NCI-H69 (cell line): ENCODE results near the gene OR8K1.

Experiments used
- DNase-seq: peaks from one replicate; lab custom pipeline; 2025; lab: John Stamatoyannopoulos, UW

Gene OR8K1

GRCh38 chr11:56345739-56346138 is at the start of gene OR8K1:
OR8K1 (plus strand) TSS chr11:56346039; CDS start chr11:56346039, 0 bp downstream.
- no peak for DNase-seq

- DNase-seq: no peak
Measured at GRCh38 chr11:56296898-56297297, 48.9 kb upstream of the OR8K1 start.

DNA sequence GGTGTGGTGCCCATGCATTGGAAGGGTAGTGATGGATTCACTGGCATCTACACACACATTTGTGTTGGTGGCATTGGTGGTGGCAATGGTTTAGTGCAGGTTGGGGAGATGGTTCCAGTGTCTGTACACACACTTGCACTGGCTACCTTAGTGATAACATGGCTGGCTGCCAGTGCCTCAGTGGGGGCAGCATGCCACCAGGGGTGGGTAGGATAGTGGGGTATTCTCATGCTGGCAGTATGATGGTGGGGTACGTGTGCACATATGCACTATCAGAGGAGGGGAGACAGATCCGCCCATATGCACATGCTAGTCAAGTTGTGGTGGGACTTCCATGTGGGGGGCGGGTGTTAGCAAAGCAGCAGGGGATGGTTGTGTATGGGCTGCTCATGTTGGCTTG is 38.0 kb upstream of the OR8K1 start:
- DNase-seq: no peak

DNA sequence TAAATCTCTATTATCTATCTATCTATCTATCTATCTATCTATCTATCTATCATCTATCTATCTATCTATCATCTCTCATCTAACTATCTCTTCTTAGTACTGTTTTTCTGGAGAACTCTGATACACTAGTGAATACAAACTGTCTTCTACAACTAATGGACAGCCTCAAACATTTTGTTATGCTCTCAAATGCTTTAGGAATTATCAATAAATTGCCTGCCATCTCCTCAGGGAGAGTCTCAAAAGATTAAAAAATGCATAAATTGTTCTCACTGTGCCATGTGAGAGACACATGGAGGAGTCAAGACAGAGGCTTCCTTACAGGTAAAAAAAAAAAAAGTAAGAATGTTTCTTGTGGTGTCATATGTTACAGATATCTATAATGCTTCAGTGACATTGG is 31.0 kb upstream of the OR8K1 start, which contains the start of gene OR8K3:
OR8K3 (plus strand) TSS at position 301 of the 400 bp plus-strand sequence. CDS start 3,163 bp downstream, outside the sequence.
- DNase-seq: no peak

DNA sequence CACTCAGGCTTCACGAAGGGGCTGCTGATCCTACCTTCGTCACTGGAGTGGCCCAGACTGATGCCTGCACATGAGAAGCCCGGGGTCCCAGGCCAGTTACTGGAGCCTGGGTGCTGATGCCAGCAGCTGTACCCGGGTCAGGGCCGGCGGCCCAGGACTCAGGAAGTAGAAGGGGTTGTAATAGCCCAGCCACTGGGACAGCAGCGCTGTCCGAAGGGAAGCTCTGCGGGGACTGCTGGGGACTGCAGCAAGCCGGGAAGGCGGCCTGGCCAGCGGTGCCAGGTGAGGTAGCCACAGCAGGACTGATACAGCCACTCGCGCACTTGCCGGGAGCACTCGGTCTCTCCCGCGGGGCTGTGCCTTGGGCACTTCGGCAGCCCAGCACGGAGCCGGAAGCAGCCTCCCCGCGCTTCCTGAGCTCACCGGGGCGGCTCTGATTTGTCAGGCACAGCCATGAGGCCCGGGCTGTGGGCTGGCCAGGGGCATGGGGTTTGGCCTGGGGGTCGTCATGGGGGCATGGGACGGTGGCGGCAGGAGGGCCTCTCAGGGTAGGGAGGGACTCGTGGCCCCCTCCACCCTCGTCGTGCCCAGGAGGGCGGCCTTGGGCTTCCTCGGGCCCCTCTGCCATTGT is 13.9 kb upstream of the OR8K1 start:
- DNase-seq: no peak

- no peak for DNase-seq
Measured at GRCh38 chr11:56333156-56333555, 12.7 kb upstream of the OR8K1 start.

DNA sequence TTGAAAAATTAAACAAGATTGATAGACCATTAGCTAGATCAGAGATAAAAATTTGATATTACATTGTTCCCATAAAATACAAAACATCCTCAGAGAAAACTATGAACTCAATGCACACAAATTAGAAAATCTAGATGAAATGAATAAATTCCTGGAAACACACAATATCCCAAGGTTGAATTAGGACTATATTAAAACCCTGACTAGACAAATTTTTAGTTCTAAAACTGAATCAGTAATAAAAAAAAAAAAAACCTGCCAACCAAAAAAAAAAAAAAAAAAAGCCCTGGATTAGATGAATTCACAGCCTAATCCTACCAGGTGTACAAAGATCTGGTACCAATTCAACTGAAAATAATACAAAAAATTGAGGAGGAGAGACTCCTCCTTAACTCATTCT is 5.5 kb upstream of the OR8K1 start:
- no peak for DNase-seq

GRCh38 chr11:56353991-56354390 is 8.2 kb downstream of the OR8K1 start, which contains the start of gene OR8J1:
OR8J1 (plus strand) TSS chr11:56354291; CDS start chr11:56360247, 5,956 bp downstream.
- no peak for DNase-seq

DNA sequence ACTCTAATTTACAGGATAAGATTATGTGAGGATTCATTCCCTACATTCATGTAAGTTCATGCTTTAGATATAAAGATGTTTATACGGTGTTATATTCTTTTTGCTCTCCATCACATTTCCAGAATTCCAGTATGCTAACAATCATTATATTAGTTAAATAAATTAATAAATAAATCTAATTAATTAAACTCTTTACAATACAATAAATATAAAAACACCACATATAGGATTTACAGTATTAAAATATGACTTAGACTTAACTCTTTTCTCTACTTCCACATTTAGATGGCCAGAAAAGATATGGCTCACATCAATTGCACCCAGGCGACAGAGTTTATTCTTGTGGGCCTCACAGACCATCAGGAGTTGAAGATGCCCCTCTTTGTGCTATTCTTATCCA is 29.5 kb downstream of the OR8K1 start, which contains the start of gene OR8U1:
OR8U1 (plus strand) TSS at position 301 of the 400 bp plus-strand sequence; CDS start at position 301, 0 bp downstream.
- no peak for DNase-seq

GRCh38 chr11:56380120-56380519 is 34.3 kb downstream of the OR8K1 start:
- DNase-seq: no peak

DNA sequence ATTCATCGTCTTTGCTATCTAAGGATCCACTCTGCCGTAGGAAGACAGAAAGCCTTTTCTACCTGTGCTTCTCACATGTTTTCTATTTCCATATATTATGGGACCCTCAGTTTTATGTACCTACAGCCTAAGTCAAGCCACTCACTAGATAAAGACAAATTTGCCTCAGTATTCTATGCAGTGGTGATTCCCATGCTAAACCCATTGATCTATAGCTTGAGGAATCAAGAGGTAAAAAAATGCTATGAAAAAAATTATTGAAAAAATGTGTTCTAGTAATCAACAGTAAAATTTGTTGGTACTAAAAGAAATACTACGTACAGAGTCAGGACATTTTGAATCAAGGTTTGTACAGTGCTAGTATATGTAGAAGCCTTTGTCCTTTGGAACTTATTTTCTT is 48.5 kb downstream of the OR8K1 start:
- DNase-seq: no peak

DNA sequence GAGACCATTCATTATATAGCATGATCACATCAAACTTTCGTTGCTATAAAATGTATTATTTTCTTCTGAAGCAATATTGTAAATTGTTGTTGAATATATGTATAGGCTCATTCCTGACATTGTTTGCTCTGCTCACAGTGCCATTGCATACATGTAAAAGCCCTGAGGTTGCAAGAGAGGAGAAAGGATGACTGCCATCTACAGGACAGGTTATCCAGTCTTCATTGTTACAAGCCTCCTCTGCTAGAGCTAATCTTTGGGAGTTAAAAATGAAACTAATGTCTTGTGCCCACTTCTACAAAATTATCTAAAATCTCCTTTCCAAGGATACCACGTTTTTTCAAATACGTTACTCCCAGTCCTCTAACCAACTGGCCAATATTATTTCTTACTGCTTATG is 50.2 kb downstream of the OR8K1 start:
- DNase-seq: no peak
